ENCODE results near the gene KIAA0232. TPM values are rescaled to one million over a fixed set of nuclear protein-coding genes. Genes with fewer than 3 reads are reported as not detected.
"Not testable (repeated sequence)": the region's sequence is repeated elsewhere in the genome, so short reads cannot be mapped to it uniquely, and the experiment has no call there.

The KIAA0232 gene
- total RNA-seq, 1 experiment from 2014 or later = 9.0 TPM

DNA sequence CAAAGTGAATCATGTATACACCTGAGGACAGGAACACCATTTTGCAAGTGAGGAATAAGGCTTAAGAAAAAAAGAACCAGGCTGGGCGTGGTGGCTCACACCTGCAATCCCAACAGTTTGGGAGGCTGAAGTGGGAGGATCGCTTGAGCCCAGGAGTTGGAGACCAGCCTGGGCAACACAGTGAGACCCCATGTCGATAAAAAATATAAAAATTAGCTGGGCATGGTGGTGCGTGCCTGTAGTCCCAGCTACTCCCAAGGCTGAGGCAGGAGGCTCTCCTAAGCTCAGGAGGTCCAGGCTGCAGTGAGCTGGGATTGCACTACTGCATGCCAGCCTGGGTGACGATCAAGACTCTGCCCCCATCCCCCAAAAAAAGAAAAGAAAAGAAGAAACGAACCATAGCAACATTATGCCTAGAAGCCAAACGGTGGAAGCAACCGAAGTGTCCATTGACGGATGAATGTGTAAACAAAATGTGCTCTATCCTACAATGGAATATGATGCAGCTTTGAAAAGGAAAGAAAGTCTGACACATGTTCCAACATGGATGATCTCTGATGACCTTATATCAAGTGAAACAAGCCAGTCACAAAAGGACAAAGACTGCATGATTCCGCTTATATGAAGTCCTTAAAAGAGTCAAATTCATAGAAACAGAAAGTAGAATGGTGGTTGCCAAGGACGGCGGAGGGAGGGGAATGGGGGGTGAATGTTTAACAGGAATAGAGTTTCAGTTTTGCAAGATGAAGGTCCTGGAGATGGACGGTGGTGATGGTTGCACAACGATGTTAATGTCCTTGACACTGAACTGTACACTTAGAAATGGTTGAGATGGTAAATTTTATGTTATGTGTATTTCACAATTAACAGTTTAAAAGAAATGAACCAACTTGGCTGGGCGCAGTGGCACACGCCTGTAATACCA lies 8.6 kb upstream of the KIAA0232 start:
- DNase-seq (ENCODE audit: low read depth) = no peak

DNA sequence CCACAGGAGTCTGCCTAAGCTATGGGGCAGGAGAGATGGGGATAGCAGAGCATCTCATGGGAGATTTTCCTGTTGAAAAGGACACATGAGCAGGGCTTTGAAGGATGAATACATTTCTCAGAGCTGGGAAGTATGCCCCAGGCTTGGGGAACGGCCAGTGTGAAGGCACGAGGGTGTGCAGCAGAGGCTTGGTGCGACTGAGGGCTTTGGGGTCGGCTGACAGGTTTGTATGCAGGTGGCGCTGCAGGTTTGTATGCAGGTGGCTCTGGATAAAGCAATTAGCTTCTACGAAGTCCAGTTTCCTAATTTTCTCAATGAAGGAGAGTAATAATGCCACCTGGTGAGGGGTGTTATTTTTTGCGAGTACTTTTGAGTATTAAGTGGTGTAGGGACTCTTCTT lies 6.8 kb upstream of the KIAA0232 start:
- no peak for DNase-seq (ENCODE audit: low read depth)

DNA sequence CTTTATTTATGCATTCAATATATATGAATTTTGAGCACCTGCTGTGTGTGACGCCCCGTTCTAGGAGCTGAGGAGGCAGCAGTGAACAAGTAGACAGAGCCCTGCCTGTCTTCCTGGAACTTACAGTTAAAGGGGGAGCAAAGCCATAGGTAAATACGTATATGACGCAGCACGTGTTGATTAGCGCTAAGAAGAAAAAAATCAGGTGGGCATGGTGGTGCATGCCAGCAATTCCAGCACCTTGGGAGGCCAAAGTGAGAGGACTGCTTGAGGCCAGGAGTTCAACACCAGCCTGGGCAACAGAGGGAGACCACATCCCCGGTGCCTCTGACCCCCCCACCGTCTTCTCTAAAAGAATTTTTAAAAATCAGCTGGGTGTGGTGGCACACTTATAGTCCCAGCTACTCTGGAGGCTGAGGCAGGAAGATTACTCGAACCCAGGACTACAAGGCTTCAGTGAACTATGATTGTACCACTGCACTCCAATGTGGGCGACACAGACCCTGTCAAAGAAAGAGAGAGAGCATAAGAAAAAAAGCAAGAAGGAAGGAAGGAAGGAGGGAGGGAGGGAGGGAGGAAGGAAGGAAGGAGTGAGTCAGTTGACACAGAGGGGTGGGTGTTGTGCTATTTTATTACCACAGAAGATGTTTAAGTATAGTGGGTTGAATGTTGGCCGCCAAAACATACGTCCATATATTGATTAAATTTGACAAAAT lies 5.4 kb upstream of the KIAA0232 start:
- DNase-seq (ENCODE audit: low read depth) = no peak

DNA sequence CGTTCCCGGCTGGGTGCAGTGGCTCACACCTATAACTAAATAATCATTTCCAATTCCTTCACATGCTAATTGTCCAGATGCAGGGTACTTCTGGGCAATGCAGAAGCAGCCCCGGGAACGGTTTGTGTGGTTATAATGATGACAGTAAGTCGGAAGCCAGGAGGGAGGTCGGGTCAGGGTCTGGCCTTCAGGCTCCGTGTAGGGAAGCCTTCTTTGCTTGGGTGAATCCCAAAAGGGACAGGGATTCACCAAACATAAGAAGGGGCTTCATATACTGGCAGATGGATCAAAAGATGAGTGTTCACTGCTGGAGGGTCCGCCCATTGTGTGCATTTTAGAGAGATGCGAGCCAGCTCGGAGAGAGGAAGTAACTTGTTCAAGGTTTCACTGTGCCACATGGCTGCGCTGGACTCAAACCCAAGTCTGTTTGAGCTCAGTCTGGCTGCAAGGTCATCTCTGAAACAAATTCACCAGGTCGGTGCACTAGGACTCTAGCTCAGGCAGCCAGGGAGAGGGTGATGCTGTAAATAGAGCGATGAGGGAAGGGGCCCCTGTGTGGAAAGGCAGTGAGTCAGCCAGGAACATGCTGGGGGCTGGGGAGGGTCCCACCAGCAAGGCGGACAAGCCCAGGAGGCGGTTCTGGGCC lies 4.8 kb upstream of the KIAA0232 start:
- DNase-seq (ENCODE audit: low read depth) = no peak

DNA sequence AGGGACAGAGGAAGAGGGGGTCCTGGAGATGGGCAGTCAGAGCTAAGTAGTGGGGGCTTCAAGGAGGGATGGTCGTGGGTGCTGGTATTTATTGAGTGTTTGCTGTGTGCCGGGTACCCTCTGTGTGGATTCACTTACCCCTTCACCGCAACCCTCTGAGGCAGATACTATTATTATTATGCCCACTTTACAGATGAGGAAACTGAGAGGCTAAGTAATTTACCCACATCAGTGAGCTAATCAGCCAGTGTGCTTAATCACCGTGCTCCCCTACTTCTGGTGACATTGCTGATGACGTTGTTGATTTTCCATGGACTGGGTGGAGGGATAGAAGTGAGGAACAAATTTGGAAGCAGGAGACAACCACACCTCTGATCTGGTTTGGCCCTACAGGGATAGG lies 4.1 kb upstream of the KIAA0232 start:
- no peak for DNase-seq (ENCODE audit: low read depth)

DNA sequence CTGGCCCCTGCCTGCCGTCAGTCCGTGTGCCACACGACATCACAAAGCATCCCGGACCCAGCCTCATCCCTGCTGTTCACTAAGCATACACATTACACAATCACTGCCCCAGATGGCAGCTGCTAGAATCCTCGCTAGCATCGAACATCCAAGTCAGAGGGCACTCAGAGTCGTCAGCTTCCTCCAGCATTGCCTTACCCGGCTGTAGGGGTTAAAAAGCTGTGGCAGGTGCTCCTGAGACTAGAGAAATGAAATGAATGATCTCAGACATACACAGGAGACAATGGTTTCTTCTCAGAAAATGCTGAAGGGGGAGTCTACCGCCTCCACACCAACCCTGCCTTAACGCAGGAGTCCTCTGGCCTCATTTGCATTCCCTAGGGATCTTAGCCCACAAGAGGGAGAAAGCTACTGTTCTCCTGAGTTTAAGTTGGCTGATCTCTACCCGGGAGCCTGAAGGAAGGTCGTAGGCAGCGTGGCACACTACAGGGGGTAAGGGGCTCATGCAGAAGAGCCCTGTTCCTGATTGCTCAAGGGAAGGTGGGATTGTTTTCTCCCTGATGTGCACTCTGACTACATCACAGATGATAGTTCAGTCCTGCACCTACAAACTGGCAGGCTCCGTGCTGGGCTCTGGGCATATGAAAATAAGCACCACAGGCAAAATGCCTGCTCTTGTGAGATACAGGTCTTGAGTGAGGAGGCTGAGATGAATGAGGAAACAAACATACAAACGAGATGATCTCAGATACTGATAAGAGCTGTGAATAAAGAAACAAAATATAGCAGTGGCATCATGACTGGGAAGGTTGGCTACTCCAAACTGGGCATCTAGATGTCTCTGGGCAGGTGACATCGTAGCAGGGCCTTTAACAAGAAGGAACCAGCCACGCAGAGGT lies 2.6 kb upstream of the KIAA0232 start:
- DNase-seq (ENCODE audit: low read depth) = no peak

DNA sequence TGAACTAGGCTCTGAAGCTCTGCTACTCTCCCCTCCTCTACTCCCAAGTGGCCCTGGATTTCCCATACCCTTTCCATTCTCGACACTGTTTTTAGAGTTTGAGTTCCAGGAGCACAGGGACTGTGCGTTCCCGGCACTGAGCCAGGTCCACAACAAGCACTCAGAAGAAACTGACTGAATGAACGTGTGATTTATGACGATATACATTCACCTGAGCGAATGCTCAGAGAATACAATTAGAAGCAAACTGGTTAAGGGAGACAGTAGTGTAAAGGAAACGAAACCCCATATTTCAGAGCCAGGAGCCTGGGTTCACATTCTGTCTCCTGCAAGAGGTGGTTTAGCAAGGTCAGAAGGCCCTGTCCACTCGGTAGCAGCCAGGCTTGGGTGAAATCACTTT lies 1.4 kb upstream of the KIAA0232 start:
- DNase-seq (ENCODE audit: low read depth) = no peak

DNA sequence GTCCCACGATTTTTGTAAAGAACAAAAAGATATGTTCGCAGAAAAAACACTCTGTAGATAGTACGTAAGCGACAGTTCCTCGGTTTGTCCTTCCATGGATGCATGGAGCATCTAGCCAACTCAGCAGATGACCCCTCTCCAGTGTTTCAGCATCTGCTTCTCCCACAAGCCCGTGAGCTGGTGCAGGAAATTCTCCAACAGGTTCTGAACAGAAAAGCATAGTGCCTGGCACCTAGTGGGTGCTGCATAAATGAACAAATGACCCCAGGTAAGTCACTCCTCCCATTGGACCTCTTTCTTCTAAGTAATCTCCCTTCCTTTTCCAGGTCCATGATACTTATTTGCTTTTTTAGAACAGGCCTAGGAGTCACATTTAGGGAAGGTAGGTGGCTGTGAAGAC lies 966 bp upstream of the KIAA0232 start:
- DNase-seq (ENCODE audit: low read depth) = no peak

DNA sequence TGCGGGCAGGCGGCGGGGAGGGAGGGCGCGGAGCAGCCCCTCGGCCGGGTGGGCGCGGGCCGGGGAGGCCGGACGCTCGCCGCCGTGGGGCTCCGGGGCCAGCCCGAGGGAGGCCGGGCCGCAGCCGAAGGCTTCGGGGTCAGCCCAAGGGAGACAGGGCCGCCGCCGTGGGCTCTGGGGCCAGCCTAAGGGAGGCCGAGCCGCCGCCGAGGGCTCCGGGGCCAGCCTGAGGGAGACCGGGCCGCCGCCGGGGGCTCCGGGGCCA lies 251 bp downstream of the KIAA0232 start:
- no peak for DNase-seq (ENCODE audit: low read depth)

DNA sequence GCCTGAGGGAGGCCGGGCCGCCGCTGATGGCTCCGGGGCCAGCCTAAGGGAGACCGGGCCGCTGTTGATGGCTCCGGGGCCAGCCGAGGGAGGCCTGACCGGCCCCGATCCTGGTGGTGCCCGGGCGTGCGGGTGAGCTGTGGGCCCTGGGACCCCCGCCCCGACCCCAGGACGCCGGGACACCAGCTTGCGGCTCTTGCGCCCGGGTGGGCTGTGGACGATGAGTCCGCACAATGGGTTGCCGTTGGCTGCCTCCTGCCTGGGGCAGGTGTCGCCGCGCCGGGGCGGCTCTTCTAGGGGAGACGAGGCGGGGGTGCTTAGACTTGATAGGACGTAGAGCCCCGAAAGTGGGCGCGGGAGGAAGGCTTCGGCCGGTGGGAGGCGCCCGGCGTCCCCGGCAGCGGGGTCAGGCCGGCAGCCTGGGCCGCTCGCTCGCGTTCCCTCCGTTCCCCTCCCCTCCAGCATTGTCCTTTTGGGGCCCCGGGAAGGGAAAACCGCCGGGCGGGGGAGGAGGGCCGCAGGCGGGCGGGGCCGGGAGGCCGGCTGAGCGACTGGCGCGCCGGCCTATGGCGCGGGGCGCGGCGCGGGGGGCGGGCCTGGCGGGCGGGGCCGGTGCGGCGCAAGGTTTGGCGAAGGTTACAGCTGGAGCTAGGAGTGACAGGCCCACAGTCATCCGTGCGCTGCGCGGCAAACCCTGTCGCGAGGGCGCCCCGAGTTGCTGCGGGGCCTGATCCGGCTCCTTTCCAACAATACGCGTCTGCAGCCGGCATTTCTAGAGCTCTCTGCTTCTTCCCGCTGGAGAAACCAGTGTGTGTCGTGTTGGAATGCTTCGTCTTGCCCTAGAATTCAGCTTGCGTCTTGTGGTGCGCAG lies 819 bp downstream of the KIAA0232 start:
- DNase-seq (ENCODE audit: low read depth) = peak; percentile 89

DNA sequence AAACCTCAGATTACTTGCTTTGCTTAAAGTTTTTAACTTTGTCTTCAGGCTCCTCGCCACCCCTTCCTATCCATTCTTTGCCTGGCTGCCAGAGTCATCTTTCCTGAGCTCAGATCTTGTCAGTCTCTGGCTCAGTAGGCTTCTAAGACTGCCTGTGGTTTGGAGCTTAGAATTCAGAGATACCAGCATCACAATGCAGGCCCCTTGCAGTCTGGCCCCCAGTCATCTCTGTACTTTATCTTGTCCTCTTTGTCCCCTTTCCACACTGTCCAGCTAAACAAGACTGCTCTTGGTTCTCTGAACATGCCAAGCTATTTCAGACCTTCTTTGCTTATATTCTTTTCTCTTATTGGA lies 3.0 kb downstream of the KIAA0232 start:
- DNase-seq (ENCODE audit: low read depth) = no peak

DNA sequence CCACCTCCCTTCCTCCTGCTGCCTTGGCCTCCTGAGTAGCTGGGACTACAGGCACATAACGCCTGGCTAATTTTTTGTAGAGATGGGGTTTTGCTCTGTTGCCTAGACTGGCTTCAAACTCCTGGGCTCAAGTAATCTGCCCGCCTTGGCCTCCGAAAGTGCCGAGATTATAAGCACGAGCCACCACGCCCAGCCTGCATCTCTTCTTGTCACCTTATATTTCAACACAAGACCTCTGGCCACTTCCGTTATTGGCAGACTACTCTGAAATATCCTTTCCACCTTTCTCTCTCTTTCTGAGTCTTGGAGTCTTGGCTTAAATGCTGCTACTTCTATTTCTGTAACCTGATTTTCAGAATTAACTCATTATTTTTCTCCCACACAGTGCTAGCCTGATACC lies 5.6 kb downstream of the KIAA0232 start:
- DNase-seq (ENCODE audit: low read depth) = no peak

DNA sequence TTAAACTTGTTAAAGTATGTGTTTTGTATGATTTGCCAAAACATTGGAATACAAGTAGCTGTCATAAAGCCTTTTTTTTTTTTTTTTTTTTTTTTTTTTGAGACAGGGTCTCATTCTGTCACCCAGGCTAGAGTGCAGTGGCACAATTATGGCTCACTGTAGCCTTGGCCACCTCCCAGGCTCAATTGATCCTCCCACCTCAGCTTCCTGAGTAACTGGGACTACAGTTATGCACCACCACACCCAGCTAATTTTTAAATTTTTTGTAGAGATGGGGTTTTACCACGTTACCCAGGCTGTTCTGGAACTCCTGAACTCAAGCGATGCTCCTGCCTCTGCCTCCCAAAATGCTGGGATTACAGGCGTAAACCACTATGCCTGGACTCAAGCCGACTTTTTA lies 8.7 kb downstream of the KIAA0232 start:
- DNase-seq (ENCODE audit: low read depth) = not testable (repeated sequence)

DNA sequence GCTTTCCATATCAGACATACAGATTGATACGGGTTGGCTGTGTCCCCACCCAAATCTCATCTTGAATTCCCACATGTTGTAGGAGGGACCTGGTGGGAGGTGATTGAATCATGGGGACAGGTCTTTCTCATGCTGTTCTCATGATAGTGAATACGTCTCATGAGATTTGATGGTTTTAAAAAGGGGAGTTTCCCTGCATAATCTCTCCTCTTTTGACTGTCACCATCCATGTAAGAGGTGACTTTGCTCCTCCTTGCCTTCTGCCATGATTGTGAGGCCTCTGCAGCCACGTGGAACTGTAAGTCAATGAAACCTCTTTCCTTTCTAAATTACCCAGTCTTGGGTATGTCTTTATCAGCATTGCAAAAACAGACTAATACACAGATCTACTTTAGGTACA lies 9.3 kb downstream of the KIAA0232 start:
- not testable (repeated sequence) for DNase-seq (ENCODE audit: low read depth)

DNA sequence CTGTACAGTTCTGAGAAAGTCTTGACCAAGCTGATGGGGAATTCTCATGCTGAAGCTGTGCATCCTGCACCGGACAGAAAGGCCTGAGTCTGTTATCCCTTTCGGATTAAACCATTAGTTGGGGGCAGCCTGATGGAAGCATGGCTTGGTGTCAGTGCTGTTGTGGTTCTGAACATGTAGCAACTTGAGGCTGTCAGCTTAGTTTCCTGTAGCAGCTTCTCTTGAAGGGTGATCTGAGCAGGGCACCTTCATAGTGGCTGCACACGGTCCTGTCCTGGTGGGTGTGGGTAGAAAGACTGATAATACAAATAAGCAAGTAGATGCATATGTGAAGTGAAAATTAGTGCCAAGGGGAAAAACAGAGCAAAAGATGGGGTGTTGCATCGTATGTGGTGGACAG lies 11.7 kb downstream of the KIAA0232 start:
- no peak for DNase-seq (ENCODE audit: low read depth)

DNA sequence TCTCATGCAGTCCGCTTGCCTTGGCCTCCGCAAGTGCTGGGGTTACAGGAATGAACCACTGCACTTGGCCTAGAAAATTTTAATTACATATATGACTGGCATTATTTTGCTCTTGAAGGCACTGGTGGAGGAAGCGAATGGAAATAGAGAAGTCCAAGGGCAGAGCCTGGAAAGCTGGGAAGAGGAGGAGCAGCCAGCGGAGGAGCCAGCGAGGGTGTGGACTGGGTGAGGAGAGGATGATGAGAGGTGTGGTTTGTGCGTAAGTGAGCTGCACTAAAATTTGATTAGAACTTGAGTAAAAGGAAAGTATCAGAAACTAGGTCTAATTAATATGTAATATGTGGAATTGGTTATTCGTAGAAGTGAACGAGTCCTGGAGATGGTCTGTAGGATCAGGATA lies 13.3 kb downstream of the KIAA0232 start:
- no peak for DNase-seq (ENCODE audit: low read depth)

DNA sequence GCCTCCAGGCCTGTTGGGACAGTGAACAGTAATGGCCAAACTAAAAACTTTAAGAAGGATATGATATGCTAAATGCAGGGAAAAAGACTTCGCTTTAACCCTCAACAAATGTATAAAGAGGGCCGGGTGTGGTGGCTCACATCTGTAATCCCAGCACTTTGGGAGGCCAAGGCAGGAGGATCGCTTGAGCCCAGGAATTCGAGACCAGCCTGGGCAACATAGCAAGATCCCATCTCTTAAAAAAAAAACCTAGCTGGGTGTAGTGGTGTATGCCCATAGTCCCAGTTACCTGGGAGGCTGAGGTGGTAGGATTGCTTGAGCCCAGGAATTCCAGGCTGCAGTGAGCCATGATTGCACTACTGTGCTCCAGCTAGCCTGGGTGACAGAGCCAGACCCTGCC lies 14.8 kb downstream of the KIAA0232 start:
- DNase-seq (ENCODE audit: low read depth) = not testable (repeated sequence)

DNA sequence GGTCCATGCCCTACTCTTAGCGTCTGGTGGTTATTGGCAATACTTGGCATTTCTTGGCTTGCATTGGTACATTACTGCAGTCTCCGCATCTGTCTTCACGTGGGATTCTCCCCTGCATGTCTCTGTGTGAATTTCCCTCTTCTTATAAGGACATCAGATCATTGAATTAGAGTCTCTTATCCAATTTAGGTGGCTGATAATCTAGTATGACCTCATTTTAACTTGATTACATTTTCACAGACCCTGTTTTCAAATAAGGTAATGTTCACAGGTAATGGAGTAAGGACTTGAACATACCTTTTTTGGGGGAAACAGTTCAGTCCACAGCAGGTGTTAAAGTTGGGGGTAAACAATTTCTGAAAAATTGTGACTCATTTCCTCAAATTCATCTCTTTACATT lies 16.6 kb downstream of the KIAA0232 start:
- no peak for DNase-seq (ENCODE audit: low read depth)

DNA sequence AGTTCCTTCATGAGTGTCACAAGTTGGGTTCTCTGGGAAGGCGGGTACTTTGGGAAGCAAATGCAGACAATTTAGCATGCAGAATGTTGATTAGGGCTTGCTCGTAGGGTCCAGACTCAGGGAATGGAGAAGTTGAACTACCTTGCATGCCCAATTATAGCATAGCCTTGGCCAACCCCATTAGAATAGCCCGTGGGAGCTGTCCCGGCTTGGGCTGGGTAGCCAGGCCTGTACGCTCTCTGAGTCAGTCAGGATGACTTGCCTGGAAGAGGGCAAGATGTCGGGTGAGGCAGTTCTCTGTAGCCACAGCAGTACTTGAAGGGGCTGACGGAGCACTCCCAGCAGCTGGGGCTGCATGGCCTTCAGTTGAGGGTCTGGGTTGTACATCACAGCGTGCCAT lies 19.5 kb downstream of the KIAA0232 start:
- DNase-seq (ENCODE audit: low read depth) = no peak

DNA sequence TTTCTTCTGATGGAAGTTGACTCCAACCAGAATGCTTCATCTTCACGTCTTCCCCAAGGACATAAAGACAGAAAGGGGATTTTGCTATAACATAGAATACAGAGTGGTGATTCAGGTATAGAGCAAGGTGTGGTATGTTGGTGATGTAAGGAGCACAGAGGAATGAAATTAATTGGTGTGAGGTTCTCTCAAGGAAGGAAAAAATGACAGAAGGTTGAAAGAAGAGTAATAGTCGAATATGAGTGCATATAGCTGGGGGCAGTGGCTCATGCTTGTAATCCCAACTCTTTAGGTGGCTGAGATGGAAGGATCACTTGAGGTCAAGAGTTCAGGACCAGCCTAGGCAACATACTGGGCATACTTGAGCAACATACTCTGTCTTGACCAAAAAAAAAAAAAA lies 20.1 kb downstream of the KIAA0232 start:
- no peak for DNase-seq (ENCODE audit: low read depth)

DNA sequence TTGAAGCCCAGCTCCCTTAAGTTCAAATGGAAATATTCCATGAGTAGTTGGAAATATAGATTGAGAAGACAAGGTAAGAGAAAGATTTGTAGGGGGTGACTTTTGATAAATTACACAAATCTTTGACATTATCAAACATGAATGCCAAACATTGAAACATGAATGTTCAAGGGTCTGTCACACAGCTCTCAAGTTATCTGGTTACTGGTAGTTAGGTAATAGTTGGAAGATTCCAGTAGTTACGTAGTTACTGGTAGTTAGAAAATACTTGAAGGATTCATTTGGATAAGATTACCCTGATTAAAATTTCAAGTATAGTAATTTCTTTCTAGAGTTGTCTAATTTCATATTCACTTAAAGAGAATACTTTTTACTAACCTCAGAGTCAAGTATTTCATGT lies 20.7 kb downstream of the KIAA0232 start:
- DNase-seq (ENCODE audit: low read depth) = no peak

Measured in Daoy (cell line).